HG02973 (cell line): Measurements from ENCODE around the gene CDH8.

ENCODE experiments used
- ATAC-seq: cut with Tn5 transposase; IDR thresholded peaks from one replicate; pipeline ENCODE4 v1.9.1; 2021; ENCODE audit warnings: moderate library complexity; ENCODE audit not compliant: unreplicated experiment

CDH8 gene

GRCh38 chr16:62033065-62033464 lies 3.2 kb downstream of the CDH8 start:
- ATAC-seq = no peak

- no peak for ATAC-seq
These were observed 6.3 kb downstream of the CDH8 start for GRCh38 chr16:62029947-62030346.

- ATAC-seq = no peak
These were observed 13.6 kb downstream of the CDH8 start for GRCh38 chr16:62022688-62023087.

GRCh38 chr16:62021161-62021581 lies 15.1 kb downstream of the CDH8 start:
- ATAC-seq = no peak

GRCh38 chr16:62020681-62021080 lies 15.6 kb downstream of the CDH8 start:
- no peak for ATAC-seq

- no peak for ATAC-seq
These were observed 16.4 kb downstream of the CDH8 start for GRCh38 chr16:62019851-62020250.

- no peak for ATAC-seq
These were observed 17.8 kb downstream of the CDH8 start for GRCh38 chr16:62018301-62019060.

- no peak for ATAC-seq
These were observed 21.8 kb downstream of the CDH8 start for GRCh38 chr16:62014319-62014923.

GRCh38 chr16:62010186-62010585 lies 26.1 kb downstream of the CDH8 start:
- ATAC-seq = no peak

- no peak for ATAC-seq
These were observed 37.8 kb downstream of the CDH8 start for GRCh38 chr16:61998460-61998859.

- ATAC-seq = no peak
These were observed 43.1 kb downstream of the CDH8 start for GRCh38 chr16:61993108-61993507.

GRCh38 chr16:61987474-61988012 lies 48.7 kb downstream of the CDH8 start:
- no peak for ATAC-seq

- ATAC-seq = no peak
These were observed 67.2 kb downstream of the CDH8 start for GRCh38 chr16:61969077-61969382.

- no peak for ATAC-seq
These were observed 67.8 kb downstream of the CDH8 start for GRCh38 chr16:61968242-61969076.

- ATAC-seq = no peak
These were observed 79.0 kb downstream of the CDH8 start for GRCh38 chr16:61957075-61957855.

- ATAC-seq = no peak
These were observed 83.4 kb downstream of the CDH8 start for GRCh38 chr16:61952841-61953240.

- no peak for ATAC-seq
These were observed 87.8 kb downstream of the CDH8 start for GRCh38 chr16:61948414-61948813.

GRCh38 chr16:61946019-61946418 lies 90.2 kb downstream of the CDH8 start:
- ATAC-seq = no peak

GRCh38 chr16:61945511-61945910 lies 90.7 kb downstream of the CDH8 start:
- ATAC-seq = no peak

- no peak for ATAC-seq
These were observed 92.2 kb downstream of the CDH8 start for GRCh38 chr16:61944004-61944403.

GRCh38 chr16:61940611-61941010 lies 95.6 kb downstream of the CDH8 start:
- no peak for ATAC-seq
